AG09319 (cell line): ENCODE measurements around the gene RPL38.

Experiments
- DNase-seq: peaks from one replicate; pipeline ENCODE4 v3.0.0-alpha.2; 2010; ENCODE audit warnings: low read depth; ENCODE audit errors: extremely low read depth
- CTCF ChIP-seq: IDR thresholded peaks from 2 replicates; pipeline ENCODE4 v1.5.1; 2011; ENCODE audit warnings: low read depth, mild to moderate bottlenecking, inconsistent platforms, low read length, moderate library complexity

Gene RPL38

GRCh38 chr17:74160656-74161502, 42.6 kb upstream of the RPL38 start:
- no peak for DNase-seq
- TF ChIP-seq CTCF: no peak

- TF ChIP-seq CTCF: no peak
- DNase-seq: no peak
Observed at GRCh38 chr17:74161503-74161875, 42.0 kb upstream of the RPL38 start.

DNA sequence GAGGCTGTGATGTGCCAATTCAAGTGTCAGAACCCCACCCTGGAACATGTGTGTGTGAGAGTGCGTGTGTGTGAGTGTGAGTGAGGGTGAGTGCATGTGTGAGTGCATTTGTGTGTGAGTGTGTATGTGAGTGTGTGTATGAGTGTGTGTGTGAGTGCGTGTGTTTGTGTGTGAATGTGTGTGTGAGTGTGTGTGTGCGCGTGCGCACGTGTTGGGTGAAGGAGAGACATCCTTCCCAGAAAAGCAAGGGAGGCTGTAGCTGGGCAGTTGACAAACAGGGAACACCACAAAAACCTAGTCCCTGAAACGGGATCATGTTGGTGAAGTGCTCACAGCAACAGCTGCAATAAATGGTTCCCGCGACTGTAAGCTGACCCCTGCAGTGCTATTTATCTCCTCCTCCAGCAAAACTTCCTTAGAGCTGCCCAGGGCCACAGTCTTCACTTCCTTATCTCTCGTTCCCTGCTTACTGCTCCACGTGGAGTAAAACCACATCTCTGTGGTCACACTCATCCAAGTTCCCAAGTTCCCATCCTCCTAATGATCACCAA, 40.1 kb upstream of the RPL38 start:
- no peak for DNase-seq
- no peak for TF ChIP-seq CTCF

DNA sequence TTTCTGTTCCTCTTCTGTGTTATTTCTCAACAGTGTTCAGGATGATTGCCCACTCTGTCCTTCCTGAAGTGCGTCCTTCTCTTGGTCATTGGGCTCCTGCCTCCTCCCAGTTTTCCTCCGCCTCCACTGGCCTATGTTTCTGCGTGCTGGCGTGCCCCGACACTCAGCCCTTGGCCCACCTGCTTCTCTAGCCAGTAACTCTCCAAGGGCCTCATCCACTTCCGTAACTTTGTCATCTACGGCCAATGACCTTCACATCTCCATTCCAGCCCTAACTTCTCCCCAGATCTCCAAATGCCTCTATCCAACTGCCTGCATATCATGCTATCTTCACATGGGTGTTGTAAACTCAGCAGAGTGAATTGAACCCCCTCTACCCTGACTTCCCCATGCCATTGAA, 39.6 kb upstream of the RPL38 start:
- no peak for TF ChIP-seq CTCF
- no peak for DNase-seq

DNA sequence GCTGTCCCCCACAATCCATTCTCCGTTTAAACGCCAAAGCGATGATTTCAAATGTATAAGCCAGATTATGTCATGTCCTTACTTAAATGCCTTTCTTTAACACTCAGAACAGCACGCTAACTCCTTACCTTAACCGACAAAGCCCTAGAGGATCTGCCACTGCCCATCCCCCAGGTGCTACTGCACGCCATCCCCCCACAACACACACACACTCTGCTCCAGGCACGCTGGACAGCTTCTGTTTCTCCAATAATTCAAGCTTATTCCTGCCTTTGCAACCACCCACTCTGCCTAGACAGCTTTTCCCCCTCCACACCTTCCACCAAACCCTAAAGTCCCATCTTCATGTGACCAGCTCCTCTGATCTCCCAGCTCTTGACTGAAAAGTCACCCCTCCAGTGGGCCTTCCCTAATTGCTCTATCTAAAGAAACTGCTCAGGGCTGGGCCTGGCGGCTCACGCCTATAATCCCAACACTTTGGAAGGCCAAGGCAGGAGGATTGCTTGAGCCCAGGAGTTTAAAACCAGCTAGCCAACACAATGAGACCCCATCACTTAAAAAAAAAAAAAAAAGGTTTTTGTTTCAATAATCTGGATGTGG, 38.9 kb upstream of the RPL38 start:
- DNase-seq: no peak
- no peak for TF ChIP-seq CTCF

- no peak for TF ChIP-seq CTCF
- no peak for DNase-seq
Observed at GRCh38 chr17:74165797-74166365, 37.6 kb upstream of the RPL38 start.

GRCh38 chr17:74170924-74171323, 32.6 kb upstream of the RPL38 start:
- no peak for TF ChIP-seq CTCF
- DNase-seq: no peak
